ENCODE data around the gene SIL1.

GRCh38 chr5:139138809-139139208 is 59.4 kb downstream of the SIL1 start:
- TF ChIP-seq SMC3 (IDR thresholded peaks at IDR 0.05) (no peak), CTCF (IDR thresholded peaks at IDR 0.05) (no peak), NR3C1 (IDR thresholded peaks at IDR 0.05) (no peak), RCOR1 (IDR thresholded peaks at IDR 0.05; ENCODE audit: low read depth, low read length) (no peak), CEBPB (IDR thresholded peaks at IDR 0.05) (no peak), POLR2A (IDR thresholded peaks at IDR 0.05; ENCODE audit: low read length) (no peak), MAX (IDR thresholded peaks at IDR 0.05) (no peak), ZC3H11A (IDR thresholded peaks at IDR 0.05) (no peak), NFE2L2 (conservative IDR thresholded peaks at IDR 0.05; ENCODE audit: low read length) (no peak)

Measured in A549 (cell line).